ENCODE results near the gene KRT2. TPM values are rescaled to one million over a fixed set of nuclear protein-coding genes. Genes with fewer than 3 reads are reported as not detected.

The KRT2 gene
- total RNA-seq, 1 donor from 2014 or later: not detected

- H3K27ac Mint-ChIP-seq: no peak overlapping the region
- no peaks in the 10 kb centered on the region for H3K4me1 Mint-ChIP-seq
- no peak overlapping the region for H3K4me3 Mint-ChIP-seq
- H3K27me3 Mint-ChIP-seq (ENCODE audit: low read depth): peaks cover 96% of the 10 kb centered on the region
- H3K36me3 Mint-ChIP-seq: no peaks in the 10 kb centered on the region
- no peak for DNase-seq (ENCODE audit: low spot score in 2 of 2, unreplicated experiment in 2 of 2)
- TF ChIP-seq CTCF (IDR thresholded peaks at IDR 0.05; ENCODE audit: unreplicated experiment): no peak
- no peaks in the 10 kb centered on the region for H3K9me3 Mint-ChIP-seq
Observed at GRCh38 chr12:52684431-52684830, 32.4 kb upstream of the KRT2 start.

GRCh38 chr12:52683575-52684300 is 31.7 kb upstream of the KRT2 start:
- TF ChIP-seq CTCF (IDR thresholded peaks at IDR 0.05; ENCODE audit: unreplicated experiment): no peak
- no peak overlapping the region for H3K27ac Mint-ChIP-seq
- no peak overlapping the region for H3K4me3 Mint-ChIP-seq
- no peak for DNase-seq (ENCODE audit: low spot score in 2 of 2, unreplicated experiment in 2 of 2)
- peaks cover 93% of the 10 kb centered on the region for H3K27me3 Mint-ChIP-seq (ENCODE audit: low read depth)
- H3K36me3 Mint-ChIP-seq: no peaks in the 10 kb centered on the region
- H3K9me3 Mint-ChIP-seq: no peaks in the 10 kb centered on the region
- no peaks in the 10 kb centered on the region for H3K4me1 Mint-ChIP-seq

GRCh38 chr12:52682938-52683574 is 31.0 kb upstream of the KRT2 start:
- Mint-ChIP-seq H3K4me1 (no peaks in the 10 kb centered on the region), H3K27ac (no peak overlapping the region), H3K36me3 (no peaks in the 10 kb centered on the region), H3K27me3 (ENCODE audit: low read depth) (peaks cover 93% of the 10 kb centered on the region), H3K4me3 (no peak overlapping the region), H3K9me3 (no peaks in the 10 kb centered on the region)
- TF ChIP-seq CTCF (IDR thresholded peaks at IDR 0.05; ENCODE audit: unreplicated experiment): no peak
- no peak for DNase-seq (ENCODE audit: low spot score in 2 of 2, unreplicated experiment in 2 of 2)

- Mint-ChIP-seq H3K9me3 (no peaks in the 10 kb centered on the region), H3K36me3 (no peaks in the 10 kb centered on the region), H3K4me1 (no peaks in the 10 kb centered on the region), H3K4me3 (no peak overlapping the region), H3K27ac (no peak overlapping the region), H3K27me3 (ENCODE audit: low read depth) (peaks cover 90% of the 10 kb centered on the region)
- no peak for DNase-seq (ENCODE audit: low spot score in 2 of 2, unreplicated experiment in 2 of 2)
- TF ChIP-seq CTCF (IDR thresholded peaks at IDR 0.05; ENCODE audit: unreplicated experiment): no peak
Observed at GRCh38 chr12:52682381-52682660, 30.3 kb upstream of the KRT2 start.

GRCh38 chr12:52681526-52682380 is 29.7 kb upstream of the KRT2 start:
- no peak for DNase-seq (ENCODE audit: low spot score in 2 of 2, unreplicated experiment in 2 of 2)
- Mint-ChIP-seq H3K4me3 (no peak overlapping the region), H3K36me3 (no peaks in the 10 kb centered on the region), H3K9me3 (no peaks in the 10 kb centered on the region), H3K27ac (no peak overlapping the region), H3K27me3 (ENCODE audit: low read depth) (peaks cover 88% of the 10 kb centered on the region), H3K4me1 (no peaks in the 10 kb centered on the region)
- no peak for TF ChIP-seq CTCF (IDR thresholded peaks at IDR 0.05; ENCODE audit: unreplicated experiment)
